NCI-H2081 (cell line): Measurements from ENCODE around the gene TTLL11.
A peak's percentile ranks its signal among the peaks of the same experiment; 100 is the strongest.

Source experiments
- DNase-seq, 2 experiments: peaks; one replicate each; lab custom pipeline; 2025; lab: John Stamatoyannopoulos, UW

Gene TTLL11

GRCh38 chr9:122110100-122110833 is 17.2 kb upstream of the TTLL11 start:
- no peak for DNase-seq

- DNase-seq = no peak
Observed at GRCh38 chr9:122109035-122109813, 16.1 kb upstream of the TTLL11 start.

GRCh38 chr9:122107291-122107805 is 14.2 kb upstream of the TTLL11 start:
- no peak for DNase-seq

DNA sequence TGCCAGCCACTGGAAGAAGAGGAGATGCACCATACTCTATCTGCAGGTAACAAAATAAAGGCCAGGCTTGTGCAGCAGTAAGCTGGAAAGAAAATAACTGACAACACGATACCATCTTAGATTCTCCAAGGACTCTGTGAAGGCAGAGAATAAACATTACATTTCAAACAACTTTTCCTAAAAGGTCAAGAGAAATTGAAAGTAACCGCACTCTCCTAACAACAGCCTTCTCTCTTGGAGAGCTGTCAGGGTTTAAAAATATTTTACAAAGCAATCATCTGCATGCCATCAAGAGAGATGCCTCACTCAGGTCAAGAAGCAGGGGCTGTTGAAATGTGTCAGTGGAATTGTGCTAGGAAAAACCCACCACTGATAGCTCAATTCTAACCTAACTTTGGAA is 13.5 kb upstream of the TTLL11 start:
- DNase-seq = no peak

- no peak for DNase-seq
Observed at GRCh38 chr9:122103985-122104384, 10.9 kb upstream of the TTLL11 start.

GRCh38 chr9:122102156-122102555 is 9.0 kb upstream of the TTLL11 start:
- DNase-seq = no peak

DNA sequence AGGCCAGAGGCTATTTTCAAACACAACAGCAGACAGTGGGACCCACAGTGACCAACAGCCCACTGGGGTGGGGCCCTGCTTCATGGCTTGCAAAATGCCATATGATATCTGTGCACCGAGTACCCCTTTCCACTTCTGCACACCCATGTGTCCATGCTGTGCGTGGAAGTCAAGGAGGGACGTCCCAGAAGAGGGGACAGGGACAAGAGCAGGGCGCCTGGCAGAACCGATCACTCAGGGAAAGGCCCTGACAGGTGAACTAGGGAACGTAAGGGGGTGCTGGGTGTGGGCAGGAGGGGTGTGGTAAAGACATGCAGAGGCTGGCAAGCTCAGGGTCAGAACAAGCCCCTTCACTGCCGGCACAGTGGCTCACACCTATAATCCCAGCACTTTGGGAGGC is 7.6 kb upstream of the TTLL11 start:
- DNase-seq = no peak

GRCh38 chr9:122099271-122099869 is 6.3 kb upstream of the TTLL11 start:
- DNase-seq = peak; percentile 58 to 85

DNA sequence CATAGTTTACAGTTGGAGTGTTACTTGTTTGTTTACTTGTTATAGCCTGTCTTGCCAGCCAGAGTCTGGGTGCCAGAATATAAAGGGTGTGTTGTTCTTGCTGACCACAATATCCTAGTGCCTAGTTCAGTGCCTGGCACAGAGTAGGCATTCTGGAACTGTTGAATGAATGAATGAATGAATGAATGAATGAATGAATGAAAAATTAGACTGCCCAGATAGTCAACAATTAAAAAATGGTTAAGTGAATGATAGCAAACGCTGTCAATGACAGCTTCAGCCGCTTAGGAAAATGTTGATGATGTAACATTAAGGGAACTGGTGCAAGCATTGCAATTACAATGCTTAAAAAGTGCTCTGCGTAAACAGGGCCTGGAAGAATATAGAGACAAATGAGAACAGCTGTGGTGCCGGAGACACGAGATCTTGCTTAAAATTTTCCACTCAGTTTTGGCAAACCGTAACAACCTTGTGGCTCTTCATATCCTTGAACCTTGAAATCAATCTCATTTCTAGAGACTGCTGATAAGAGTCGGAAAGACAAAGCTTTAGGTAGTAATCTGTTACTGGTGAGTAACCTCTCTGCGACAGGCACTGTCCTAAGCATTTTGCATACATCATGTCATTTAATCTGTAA is 4.7 kb upstream of the TTLL11 start:
- DNase-seq = no peak

- DNase-seq = no peak
Observed at GRCh38 chr9:122096620-122097415, 3.7 kb upstream of the TTLL11 start.

DNA sequence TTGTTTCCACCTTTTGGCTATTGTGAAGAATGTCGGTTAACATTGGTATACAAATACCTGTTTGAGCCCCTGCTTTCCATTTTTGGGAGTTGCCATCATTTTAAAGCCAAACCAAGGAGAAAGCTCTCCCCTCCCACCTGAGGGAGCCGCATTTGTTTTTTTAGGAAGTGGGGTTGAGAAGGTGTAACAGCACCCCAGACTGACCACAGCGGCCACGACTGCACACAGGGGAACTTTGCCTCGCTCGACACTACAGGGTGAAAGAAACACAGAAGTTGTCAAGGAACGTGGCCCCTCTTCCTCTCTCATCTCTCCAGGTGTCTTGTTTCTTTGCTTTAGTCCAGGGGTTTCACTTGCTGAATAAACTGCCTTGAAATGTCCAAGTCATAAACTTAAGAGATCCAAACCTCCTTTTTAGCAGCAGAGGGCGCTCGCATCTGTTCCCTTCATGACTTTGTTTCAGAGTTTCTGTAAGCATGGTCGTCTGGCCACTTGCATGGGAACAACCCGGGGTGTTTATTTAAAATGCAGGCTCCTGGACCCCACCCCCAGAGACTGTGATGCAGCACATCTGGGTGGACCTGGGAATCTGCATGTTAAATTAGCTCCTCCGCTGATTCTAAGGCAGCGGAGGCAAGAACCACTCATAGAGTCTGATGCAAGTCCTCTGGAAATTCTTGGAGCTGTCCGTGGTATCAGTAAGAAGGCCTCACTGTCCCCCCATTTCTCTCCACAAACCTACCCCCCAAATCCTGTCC is 2.1 kb upstream of the TTLL11 start:
- peak; percentile 33 to 44 for DNase-seq

DNA sequence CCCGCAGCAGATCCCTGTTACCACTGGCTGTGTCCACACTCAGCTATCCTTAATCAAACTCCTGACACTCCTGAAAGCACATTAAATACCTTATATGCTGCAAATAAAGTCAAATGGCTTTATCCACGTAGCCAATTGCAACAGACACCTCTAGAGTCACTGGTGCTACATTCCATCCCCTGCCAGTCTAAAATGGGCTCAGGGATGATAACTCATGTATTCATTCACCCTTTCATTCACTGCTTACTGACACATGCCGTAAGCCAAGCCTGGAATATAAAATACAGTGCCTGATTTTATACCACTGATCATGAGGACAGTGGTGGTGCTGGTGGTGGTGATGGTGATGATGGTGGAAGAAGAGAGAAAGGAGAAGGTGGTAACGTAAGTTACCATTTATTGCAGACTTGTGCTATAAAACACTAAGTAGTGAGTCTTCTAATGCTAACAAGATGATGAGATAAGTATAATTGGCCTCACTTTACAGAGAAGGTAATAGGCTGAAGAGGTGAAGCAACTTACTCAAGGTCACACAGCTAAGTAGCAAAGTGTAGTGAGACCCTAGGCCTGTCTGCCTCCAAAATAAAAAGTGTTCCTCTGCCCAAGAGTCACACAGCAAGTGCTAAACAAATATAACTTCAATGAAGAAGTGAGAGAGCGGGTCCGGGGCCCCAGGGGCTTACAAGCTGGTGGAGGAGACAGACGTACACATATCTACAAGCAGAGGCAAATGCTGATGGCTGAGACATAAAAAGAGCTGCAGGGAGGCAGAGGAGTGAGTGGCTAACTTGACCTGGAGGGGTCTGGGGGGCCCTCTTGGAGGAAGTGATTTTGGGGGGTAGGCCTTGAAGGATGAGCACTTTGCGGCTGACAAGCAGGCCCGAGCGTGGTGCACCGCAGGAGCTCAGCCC is 1.2 kb downstream of the TTLL11 start:
- DNase-seq = no peak

DNA sequence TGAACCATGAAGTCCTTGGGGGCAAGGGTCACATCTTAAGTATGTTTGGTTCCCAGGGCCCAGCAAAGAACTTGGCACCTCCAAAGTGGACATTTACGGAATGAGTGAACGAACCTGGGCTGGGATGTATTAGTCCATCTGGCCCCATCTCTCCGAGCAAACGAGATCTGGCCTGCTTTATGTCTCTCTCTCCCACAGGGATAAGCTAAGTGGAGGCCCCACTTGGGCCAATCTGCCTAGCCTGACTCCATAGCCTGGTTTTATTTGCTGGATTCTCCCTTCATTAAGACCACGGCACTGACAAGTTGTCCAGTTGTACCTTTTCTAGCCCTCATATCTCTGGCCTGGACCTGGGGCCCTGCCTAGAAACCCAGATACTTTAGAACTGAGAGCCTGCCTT is 2.1 kb downstream of the TTLL11 start:
- DNase-seq = no peak

GRCh38 chr9:122090287-122090883 is 2.7 kb downstream of the TTLL11 start:
- DNase-seq = no peak

DNA sequence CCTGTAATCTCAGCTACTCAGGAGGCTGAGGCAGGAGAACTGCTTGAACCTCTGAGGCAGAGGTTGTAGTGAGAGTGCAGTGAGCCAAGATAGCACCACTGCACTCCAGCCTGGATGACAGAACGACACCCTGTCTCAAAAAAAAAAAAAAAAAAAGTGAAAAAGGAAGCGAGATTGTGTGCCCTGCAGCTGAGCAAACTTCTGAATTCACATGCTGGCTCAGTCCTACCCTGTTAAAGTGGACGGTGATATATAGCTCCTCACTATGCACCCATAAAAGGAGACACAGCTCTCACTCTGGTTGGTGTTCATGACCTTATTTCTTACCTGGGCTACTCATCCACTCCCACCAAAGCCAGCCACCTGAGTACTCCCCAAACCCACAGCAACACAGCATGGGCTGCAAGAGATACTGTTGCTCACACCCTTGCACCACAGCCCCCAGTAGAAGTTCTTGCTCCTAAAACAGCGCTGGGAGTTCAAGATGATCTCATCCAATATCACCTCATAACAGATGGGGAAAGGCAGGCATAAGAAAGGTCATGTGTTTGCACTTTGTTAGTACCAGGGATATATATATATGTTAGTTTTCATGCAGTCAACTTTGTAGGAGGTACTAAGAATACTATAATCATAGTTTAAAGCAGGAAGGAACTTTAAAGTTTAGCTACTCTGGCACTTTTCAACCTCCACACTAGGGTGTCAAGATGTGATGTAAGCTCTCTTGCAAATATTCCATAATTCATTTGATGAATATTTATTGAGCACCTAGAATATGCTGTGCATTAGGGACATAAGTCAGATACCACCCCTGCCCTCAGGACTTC is 4.0 kb downstream of the TTLL11 start:
- no peak for DNase-seq

GRCh38 chr9:122087406-122088200 is 5.5 kb downstream of the TTLL11 start:
- DNase-seq = no peak

DNA sequence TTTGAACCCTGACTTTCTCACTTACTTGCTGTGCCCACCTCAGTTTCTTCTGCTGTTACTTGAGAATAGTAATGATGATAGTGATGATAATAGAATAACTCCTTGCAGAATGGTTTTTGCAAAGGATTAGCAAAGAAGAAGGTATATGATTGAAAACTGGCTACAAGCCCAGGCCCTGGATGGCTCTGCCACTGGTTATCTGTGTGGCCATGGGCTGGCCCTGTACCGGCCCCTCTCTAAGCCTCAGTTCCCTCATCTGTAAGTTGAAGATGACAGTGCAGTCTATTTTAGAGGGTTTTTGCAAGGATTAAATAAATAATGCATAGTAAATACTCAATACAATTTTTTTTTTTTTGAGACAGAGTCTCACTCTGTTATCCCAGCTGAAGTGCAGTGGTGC is 6.2 kb downstream of the TTLL11 start:
- DNase-seq = no peak

DNA sequence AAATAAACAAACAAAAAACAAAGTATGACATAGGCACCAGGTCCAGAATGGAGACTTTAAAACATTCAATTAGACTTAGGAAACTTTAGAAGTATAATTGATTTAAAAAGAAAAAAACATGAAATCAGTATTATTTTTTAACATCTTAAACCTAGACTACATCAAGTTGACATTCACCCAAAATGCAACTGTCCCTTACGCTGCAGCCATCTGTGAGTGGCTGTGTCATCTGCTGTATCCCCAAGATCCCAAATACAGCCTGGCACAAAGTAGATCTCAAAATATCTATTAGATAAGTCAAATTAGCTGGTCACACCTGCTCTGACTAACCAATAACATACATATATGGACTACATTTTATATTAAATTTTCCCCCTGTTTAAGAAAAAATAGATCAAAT is 7.8 kb downstream of the TTLL11 start:
- no peak for DNase-seq
